ENCODE measurements around the gene PLEKHH3. TPM values are rescaled to one million over a fixed set of nuclear protein-coding genes. Genes with fewer than 3 reads are reported as not detected.

Gene PLEKHH3
- total RNA-seq, 1 experiment from 2014 or later = 21.4 TPM

DNA sequence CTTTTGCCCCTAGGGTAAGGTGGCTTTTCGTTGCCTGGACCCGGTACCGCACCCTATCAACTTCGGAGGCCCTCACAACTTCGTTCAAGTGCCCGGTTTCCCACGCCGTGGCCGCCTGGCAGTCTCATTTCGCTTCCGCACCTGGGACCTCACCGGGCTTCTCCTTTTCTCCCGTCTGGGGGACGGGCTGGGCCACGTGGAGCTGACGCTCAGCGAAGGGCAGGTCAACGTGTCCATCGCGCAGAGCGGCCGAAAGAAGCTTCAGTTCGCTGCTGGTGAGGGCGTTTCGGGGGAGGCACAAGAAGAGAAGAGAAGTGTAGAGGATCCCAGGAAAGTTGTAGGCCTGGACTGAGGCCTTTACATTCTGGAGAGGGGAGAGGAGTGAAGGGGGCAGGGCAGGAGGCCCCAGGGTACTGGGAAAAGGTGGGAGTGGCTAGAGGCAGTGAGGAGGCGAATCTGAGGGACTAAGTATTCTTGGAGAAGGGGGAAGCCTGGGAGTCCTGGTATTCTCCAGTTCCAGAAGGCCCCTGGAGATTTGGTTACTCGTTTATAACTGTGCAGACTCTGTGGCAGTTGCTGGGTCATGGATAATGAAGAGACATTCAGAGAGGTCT, 11.0 kb upstream of the PLEKHH3 start:
- no peaks in the 10 kb centered on the region for H3K79me1 ChIP-seq (ENCODE audit: insufficient read depth, low read depth, low read length, poor library complexity, severe bottlenecking)
- no peak overlapping the region for H3T11ph ChIP-seq (ENCODE audit: low read length)
- no peak overlapping the region for H2BK15ac ChIP-seq (ENCODE audit: low read depth, low read length)
- H3K18ac ChIP-seq (ENCODE audit: insufficient read length, low read depth, low read length) = no peak overlapping the region
- no peak overlapping the region for H4K8ac ChIP-seq (replicated peaks; ENCODE audit: insufficient read length, low read depth, low read length)
- DNase-seq = peak; percentile 37
- H3K27ac ChIP-seq (ENCODE audit: insufficient read length, low read depth, low read length) = no peak overlapping the region
- H2AK5ac ChIP-seq (ENCODE audit: insufficient read length, low read length) = no peak overlapping the region
- H3K36me3 Mint-ChIP-seq (ENCODE audit: insufficient read depth in 1 of 3, low read depth in 3 of 3) = peaks cover 16 to 31% (median 28%) of the 10 kb centered on the region in 3 experiments
- no peaks in the 10 kb centered on the region; a peak in 1 of 5 replicates for H3K9me3 Mint-ChIP-seq
- H2BK20ac ChIP-seq (ENCODE audit: low read depth, low read length, poor library complexity, severe bottlenecking) = no peak overlapping the region
- H4K5ac ChIP-seq (ENCODE audit: insufficient read length, low read depth, low read length) = no peak overlapping the region
- H2BK5ac ChIP-seq (ENCODE audit: insufficient read length, low read length) = no peak overlapping the region
- no peak overlapping the region for H4K91ac ChIP-seq (ENCODE audit: insufficient read length, low read depth, low read length)
- no peak overlapping the region for H3K23ac ChIP-seq (ENCODE audit: insufficient read length, low read depth, low read length)
- no peaks in the 10 kb centered on the region; the same call in 1 of the 2 replicates for H3K27me3 ChIP-seq (ENCODE audit: insufficient read depth, low read length)
- H2AFZ ChIP-seq (ENCODE audit: low read length) = no peak overlapping the region
- WGBS (ENCODE audit: extremely low coverage, insufficient read length, low lambda C conversion rate) = no CpG with 5 or more reads among the region's 27 CpGs
- H3K4me3 Mint-ChIP-seq = no peak overlapping the region; a peak in 1 of 5 replicates
- no peak overlapping the region for H3K4ac ChIP-seq (ENCODE audit: low read depth, low read length)
- no peak overlapping the region for H2BK12ac ChIP-seq (ENCODE audit: insufficient read length, low read depth, low read length)
- no peaks in the 10 kb centered on the region for H4K20me1 ChIP-seq (ENCODE audit: control insufficient read depth, insufficient read depth, insufficient read length)
- H3K9ac ChIP-seq (ENCODE audit: extremely low read depth, insufficient read length, low read length) = no peak overlapping the region
- H3K14ac ChIP-seq (ENCODE audit: insufficient read depth, low read length) = no peak overlapping the region
- peak overlapping the region in 2 of 3 experiments; percentile 48 to 67; a peak in 2 of 7 replicates for H3K27ac Mint-ChIP-seq
- H3K27me3 Mint-ChIP-seq (ENCODE audit: low read depth) = peaks cover 31% of the 10 kb centered on the region
- no peak overlapping the region for H3K4me2 ChIP-seq (ENCODE audit: insufficient read depth, insufficient read length, low read length)
- H3K56ac ChIP-seq (ENCODE audit: insufficient read length, low read depth, low read length) = no peak overlapping the region
- no peaks in the 10 kb centered on the region; the same call in 1 of the 2 replicates for H3K4me1 ChIP-seq (ENCODE audit: insufficient read depth, low read length)
- TF ChIP-seq, protein P1, sequence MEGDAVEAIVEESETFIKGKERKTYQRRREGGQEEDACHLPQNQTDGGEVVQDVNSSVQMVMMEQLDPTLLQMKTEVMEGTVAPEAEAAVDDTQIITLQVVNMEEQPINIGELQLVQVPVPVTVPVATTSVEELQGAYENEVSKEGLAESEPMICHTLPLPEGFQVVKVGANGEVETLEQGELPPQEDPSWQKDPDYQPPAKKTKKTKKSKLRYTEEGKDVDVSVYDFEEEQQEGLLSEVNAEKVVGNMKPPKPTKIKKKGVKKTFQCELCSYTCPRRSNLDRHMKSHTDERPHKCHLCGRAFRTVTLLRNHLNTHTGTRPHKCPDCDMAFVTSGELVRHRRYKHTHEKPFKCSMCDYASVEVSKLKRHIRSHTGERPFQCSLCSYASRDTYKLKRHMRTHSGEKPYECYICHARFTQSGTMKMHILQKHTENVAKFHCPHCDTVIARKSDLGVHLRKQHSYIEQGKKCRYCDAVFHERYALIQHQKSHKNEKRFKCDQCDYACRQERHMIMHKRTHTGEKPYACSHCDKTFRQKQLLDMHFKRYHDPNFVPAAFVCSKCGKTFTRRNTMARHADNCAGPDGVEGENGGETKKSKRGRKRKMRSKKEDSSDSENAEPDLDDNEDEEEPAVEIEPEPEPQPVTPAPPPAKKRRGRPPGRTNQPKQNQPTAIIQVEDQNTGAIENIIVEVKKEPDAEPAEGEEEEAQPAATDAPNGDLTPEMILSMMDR (conservative IDR thresholded peaks at IDR 0.05) = no peak
- peaks cover 5% of the 10 kb centered on the region for H3K23me2 ChIP-seq (ENCODE audit: insufficient read length, low read depth, low read length, poor library complexity, severe bottlenecking)
- H2BK120ac ChIP-seq (ENCODE audit: low read depth, low read length, poor library complexity, severe bottlenecking) = no peak overlapping the region
- peaks cover 9 to 27% of the 10 kb centered on the region in 2 experiments for H3K4me1 Mint-ChIP-seq
- H3K9me3 ChIP-seq (ENCODE audit: control insufficient read depth, low read depth, low read length) = no peaks in the 10 kb centered on the region
- H3K79me2 ChIP-seq (ENCODE audit: insufficient read depth, low read length) = no peaks in the 10 kb centered on the region
